Smooth muscle cell (in vitro differentiated cells): ENCODE measurements around the gene PVALEF. TPM values are rescaled to one million over a fixed set of nuclear protein-coding genes. Genes with fewer than 3 reads are reported as not detected.

Experiments used
- DNase-seq: peaks from one replicate; lab custom pipeline; 2025; ENCODE audit not compliant: unreplicated experiment; lab: John Stamatoyannopoulos, UW
- H2AFZ ChIP-seq: fragments of 200-600 bp; sonication (generic); 2 replicates; pipeline ENCODE4 v1.6.0; 2016; ENCODE audit warnings: antibody characterized with exemption, low read depth, mild to moderate bottlenecking
- H3F3A ChIP-seq: fragments of 200-600 bp; sonication (generic); 2 replicates; pipeline ENCODE4 v1.6.0; 2017; ENCODE audit warnings: antibody characterized with exemption, low read depth
- H3K27ac ChIP-seq: fragments of 200-600 bp; sonication (generic); 2 replicates; pipeline ENCODE4 v1.5.1; 2016; ENCODE audit warnings: low read depth, mild to moderate bottlenecking
- H3K27me3 ChIP-seq: fragments of 200-600 bp; sonication (generic); 2 replicates; pipeline ENCODE4 v1.6.1; 2016; ENCODE audit warnings: low read depth, mild to moderate bottlenecking
- H3K36me3 ChIP-seq: fragments of 200-600 bp; sonication (generic); 2 replicates; pipeline ENCODE4 v1.5.1; 2016; ENCODE audit warnings: low read depth
- H3K4me1 ChIP-seq: fragments of 200-600 bp; sonication (generic); 2 replicates; pipeline ENCODE4 v1.5.1; 2016; ENCODE audit warnings: low read depth
- H3K4me2 ChIP-seq: fragments of 200-600 bp; sonication (generic); 2 replicates; pipeline ENCODE4 v1.6.0; 2016; ENCODE audit warnings: mild to moderate bottlenecking
- H3K4me3 ChIP-seq: fragments of 200-600 bp; sonication (generic); 2 replicates; pipeline ENCODE4 v1.5.1; 2016; ENCODE audit warnings: mild to moderate bottlenecking
- H3K79me2 ChIP-seq: fragments of 200-600 bp; sonication (generic); 2 replicates; pipeline ENCODE4 v1.6.0; 2016; ENCODE audit warnings: low read depth, mild to moderate bottlenecking
- H3K9ac ChIP-seq: fragments of 200-600 bp; sonication (generic); 2 replicates; pipeline ENCODE4 v1.6.0; 2016; ENCODE audit warnings: low read depth
- H3K9me3 ChIP-seq: fragments of 200-600 bp; sonication (generic); replicated peaks from 2 replicates; pipeline ENCODE4 v1.5.1; 2016; ENCODE audit warnings: low read depth
- H4K20me1 ChIP-seq: fragments of 200-600 bp; sonication (generic); 2 replicates; pipeline ENCODE4 v1.6.0; 2016; ENCODE audit warnings: low read depth
- whole genome bisulfite sequencing: methylation state at CpG from one replicate; pipeline ENCODE4 v1.1.7; 2016; ENCODE audit warnings: low lambda C conversion rate; 5-methylcytosine and 5-hydroxymethylcytosine counted together
- polyA plus RNA-seq: library from polyadenylated mRNA; unstranded; fragments of >200 nt; fragmentation: Nextera tagmentation; extraction: Ambion mirVana; gene quantifications from 2 replicates; pipeline ENCODE4 v1.2.1, GENCODE V29; 2016
- total RNA-seq: library from RNA; depleted of rRNA; stranded (reverse); fragments of >200 nt; gene quantifications from 2 replicates; pipeline ENCODE4 v1.2.3, GENCODE V29; 2014
- TF ChIP-seq, protein P1 (sequence below): fragments of 200-600 bp; sonication (generic); IDR thresholded peaks from 2 replicates; pipeline ENCODE4 v1.5.1; 2017; ENCODE audit warnings: borderline replicate concordance, mild to moderate bottlenecking, antibody characterized with exemption; ENCODE audit not compliant: insufficient read depth, poor library complexity, severe bottlenecking

PVALEF gene
- total and polyA plus RNA-seq, 2 experiments from 2014 or later: not detected

DNA sequence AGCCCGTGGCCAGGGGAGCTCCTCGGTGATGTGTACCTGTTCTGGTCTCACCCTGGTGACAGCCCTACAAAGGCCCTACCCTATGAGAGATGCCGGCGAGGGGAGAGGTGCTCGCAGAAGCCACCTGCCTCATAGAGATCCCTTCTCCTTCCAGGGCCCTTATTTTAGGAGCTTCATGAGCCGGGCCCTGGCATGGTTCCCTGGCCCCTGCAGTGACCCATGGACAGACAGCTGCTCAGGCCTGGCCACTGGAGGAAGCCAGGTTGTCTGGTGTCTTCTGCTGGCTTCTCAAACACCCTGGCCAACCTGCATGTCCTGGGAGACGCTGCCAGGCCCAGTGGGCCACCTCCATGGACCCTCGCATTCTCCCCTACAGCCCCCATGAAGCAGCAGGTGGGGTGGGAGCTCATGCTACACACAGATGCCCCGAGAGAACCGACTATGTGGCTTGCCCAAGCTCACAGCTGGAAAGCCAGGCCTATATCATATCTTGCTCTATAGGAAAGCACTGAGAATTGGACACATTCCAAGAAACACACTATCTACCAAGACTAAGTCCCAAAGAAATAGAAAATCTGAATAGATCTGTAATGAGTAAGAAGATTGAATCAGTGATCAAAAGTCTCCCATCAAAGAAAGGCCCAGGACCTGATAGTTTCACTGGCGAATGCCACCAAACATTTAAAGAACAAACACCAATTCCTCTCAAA is 7.9 kb downstream of the PVALEF start:
- DNase-seq: no peak
- H3K4me2 ChIP-seq: no peak overlapping the region
- H3K36me3 ChIP-seq: no peaks in the 10 kb centered on the region
- H3K4me1 ChIP-seq: no peaks in the 10 kb centered on the region
- TF ChIP-seq, protein P1, sequence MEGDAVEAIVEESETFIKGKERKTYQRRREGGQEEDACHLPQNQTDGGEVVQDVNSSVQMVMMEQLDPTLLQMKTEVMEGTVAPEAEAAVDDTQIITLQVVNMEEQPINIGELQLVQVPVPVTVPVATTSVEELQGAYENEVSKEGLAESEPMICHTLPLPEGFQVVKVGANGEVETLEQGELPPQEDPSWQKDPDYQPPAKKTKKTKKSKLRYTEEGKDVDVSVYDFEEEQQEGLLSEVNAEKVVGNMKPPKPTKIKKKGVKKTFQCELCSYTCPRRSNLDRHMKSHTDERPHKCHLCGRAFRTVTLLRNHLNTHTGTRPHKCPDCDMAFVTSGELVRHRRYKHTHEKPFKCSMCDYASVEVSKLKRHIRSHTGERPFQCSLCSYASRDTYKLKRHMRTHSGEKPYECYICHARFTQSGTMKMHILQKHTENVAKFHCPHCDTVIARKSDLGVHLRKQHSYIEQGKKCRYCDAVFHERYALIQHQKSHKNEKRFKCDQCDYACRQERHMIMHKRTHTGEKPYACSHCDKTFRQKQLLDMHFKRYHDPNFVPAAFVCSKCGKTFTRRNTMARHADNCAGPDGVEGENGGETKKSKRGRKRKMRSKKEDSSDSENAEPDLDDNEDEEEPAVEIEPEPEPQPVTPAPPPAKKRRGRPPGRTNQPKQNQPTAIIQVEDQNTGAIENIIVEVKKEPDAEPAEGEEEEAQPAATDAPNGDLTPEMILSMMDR: no peak
- H3K27ac ChIP-seq: no peak overlapping the region
- WGBS: 85% methylated on average over 11 of the region's 11 CpGs
- no peak overlapping the region for H3K4me3 ChIP-seq
- H3K9me3 ChIP-seq: peaks cover 6% of the 10 kb centered on the region
- no peaks in the 10 kb centered on the region for H3K79me2 ChIP-seq
- H3K9ac ChIP-seq: no peak overlapping the region
- H4K20me1 ChIP-seq: no peaks in the 10 kb centered on the region
- H3F3A ChIP-seq: no peaks in the 10 kb centered on the region
- H3K27me3 ChIP-seq: no peaks in the 10 kb centered on the region
- no peak overlapping the region for H2AFZ ChIP-seq

DNA sequence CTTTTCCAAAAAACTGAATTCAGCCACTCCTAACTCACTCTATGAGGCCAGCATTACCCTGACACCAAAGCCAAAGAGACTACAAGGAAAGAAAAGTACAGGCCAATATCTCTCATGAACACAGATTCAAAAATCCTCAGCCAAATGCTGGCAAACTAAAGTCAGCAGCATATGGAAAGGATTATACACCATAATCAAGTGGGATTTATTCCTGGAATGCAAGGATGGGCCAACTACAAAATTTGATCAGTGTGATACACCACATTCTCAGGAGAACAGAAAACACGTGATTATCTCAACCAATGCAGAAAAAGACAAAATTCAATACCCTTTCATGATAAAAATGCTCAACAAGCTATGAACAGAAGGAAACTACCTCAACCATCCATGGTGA is 8.5 kb downstream of the PVALEF start:
- no peaks in the 10 kb centered on the region for H3F3A ChIP-seq
- TF ChIP-seq, protein P1: no peak
- DNase-seq: no peak
- H3K79me2 ChIP-seq: no peaks in the 10 kb centered on the region
- no peak overlapping the region for H3K9ac ChIP-seq
- no peak overlapping the region for H3K27ac ChIP-seq
- no peaks in the 10 kb centered on the region for H4K20me1 ChIP-seq
- H3K36me3 ChIP-seq: no peaks in the 10 kb centered on the region
- H2AFZ ChIP-seq: no peak overlapping the region
- no peaks in the 10 kb centered on the region for H3K4me1 ChIP-seq
- no peak overlapping the region for H3K4me3 ChIP-seq
- 67% methylated on average over 1 of the region's 1 CpG for WGBS
- no peak overlapping the region for H3K4me2 ChIP-seq
- H3K27me3 ChIP-seq: no peaks in the 10 kb centered on the region
- H3K9me3 ChIP-seq: peaks cover 6% of the 10 kb centered on the region

DNA sequence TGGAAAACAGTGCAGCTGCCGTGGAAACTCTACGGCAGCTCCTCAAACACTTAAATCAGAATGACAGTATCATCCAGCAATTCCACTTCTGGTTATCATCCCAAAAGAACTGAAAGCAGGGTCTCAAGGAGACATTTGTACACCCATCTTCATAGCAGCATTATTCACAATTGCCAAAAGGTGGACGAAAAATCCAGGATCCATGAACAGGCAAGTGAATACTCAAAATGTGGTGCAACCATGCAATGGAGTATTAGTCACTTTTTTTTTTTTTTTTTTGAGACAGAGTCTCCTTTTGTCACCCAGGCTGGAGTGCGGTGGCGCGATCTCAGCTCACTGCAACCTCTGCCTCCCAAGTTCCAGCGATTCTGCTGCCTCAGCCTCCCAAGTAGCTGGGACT is 11.4 kb downstream of the PVALEF start:
- WGBS: 98% methylated on average over 7 of the region's 7 CpGs
- H4K20me1 ChIP-seq: no peaks in the 10 kb centered on the region
- no peaks in the 10 kb centered on the region for H3K79me2 ChIP-seq
- no peaks in the 10 kb centered on the region for H3K4me1 ChIP-seq
- no peak for DNase-seq
- no peak overlapping the region for H3K9ac ChIP-seq
- H3K36me3 ChIP-seq: no peaks in the 10 kb centered on the region
- H3K9me3 ChIP-seq: peaks cover 6% of the 10 kb centered on the region
- H3K4me3 ChIP-seq: no peak overlapping the region
- TF ChIP-seq, protein P1: no peak
- no peak overlapping the region for H3K27ac ChIP-seq
- H3K4me2 ChIP-seq: no peak overlapping the region
- H3F3A ChIP-seq: no peaks in the 10 kb centered on the region
- no peaks in the 10 kb centered on the region for H3K27me3 ChIP-seq
- no peak overlapping the region for H2AFZ ChIP-seq
